Stimulated activated naive CD4-positive, alpha-beta T cell (primary cell): ENCODE measurements around the gene UBA1.

ENCODE experiments used
- DNase-seq, 6 experiments: peaks; one replicate each; lab custom pipeline; 2025; lab: John Stamatoyannopoulos, UW

UBA1 gene

DNA sequence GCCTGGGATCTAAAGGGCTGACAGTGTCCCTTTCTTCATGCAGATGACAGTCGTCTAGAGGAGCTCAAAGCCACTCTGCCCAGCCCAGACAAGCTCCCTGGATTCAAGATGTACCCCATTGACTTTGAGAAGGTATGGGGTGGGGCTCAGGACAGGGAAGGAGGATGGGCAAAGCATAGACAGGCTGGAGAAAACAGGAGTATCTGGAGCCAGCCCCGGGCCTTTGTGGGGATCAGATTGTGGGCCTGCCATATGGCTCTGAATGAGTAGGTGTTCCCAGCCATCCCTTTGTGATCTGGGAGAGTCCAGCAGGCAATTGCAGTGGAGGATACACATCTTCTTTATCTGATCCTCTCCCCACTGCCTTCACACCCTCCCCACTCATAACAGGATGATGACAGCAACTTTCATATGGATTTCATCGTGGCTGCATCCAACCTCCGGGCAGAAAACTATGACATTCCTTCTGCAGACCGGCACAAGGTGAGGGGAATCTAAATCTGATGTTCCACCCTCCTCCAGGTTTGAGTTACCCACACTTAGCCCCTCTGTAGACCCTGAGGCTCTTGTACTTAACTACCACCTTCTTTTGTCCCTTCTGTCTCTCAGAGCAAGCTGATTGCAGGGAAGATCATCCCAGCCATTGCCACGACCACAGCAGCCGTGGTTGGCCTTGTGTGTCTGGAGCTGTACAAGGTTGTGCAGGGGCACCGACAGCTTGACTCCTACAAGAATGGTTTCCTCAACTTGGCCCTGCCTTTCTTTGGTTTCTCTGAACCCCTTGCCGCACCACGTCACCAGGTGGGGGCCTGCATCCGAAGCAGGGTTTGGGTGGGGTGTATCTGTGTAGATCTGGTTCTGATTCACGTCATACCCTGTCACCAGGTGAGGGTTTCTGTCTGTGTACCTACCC lies 19.0 kb downstream of the UBA1 start:
- DNase-seq: no peak

DNA sequence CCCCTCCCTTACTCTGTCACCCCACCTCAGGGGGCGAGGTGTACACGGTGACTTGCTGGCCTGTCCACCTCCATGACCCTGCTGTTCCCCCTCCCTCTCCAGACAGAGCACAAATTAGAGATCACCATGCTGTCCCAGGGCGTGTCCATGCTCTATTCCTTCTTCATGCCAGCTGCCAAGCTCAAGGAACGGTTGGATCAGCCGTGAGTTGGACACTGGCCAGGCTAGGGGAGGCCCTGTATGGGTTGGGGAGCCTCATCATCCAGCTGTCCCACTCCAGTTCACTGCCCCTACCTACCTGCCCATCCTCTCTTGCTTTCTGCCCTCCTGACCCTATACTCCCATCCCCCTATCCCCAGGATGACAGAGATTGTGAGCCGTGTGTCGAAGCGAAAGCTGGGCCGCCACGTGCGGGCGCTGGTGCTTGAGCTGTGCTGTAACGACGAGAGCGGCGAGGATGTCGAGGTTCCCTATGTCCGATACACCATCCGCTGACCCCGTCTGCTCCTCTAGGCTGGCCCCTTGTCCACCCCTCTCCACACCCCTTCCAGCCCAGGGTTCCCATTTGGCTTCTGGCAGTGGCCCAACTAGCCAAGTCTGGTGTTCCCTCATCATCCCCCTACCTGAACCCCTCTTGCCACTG lies 20.9 kb downstream of the UBA1 start:
- no peak for DNase-seq

DNA sequence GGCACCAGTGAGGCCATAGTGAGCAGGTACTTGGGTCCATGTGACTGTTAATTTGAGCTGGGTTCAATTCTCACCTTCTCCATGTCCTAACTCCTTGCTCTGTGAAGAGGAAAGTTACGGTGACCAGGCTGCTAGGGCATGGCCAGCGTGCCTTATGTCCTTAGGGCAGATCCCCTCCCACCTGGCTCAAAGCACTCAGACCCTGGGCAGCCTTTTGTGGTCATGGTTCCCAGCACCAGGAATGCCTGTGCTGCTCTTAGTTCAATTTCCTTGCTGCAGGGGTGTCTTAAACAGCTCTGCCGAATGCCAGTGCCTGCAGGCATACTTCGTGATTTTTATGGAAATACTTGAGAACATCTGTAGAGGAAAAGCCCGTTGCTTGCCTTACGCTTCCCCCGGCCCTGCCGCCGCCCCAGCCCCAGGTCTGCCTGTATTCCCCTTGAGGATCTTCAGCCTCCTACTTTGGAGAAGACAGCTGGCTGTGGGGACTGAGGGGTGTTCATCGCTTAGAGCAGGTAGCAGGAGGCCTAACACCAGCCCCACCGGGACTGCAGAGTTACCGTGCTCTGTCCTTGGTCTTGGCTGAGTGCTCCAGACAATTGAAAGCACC lies 21.8 kb downstream of the UBA1 start:
- DNase-seq: no peak

DNA sequence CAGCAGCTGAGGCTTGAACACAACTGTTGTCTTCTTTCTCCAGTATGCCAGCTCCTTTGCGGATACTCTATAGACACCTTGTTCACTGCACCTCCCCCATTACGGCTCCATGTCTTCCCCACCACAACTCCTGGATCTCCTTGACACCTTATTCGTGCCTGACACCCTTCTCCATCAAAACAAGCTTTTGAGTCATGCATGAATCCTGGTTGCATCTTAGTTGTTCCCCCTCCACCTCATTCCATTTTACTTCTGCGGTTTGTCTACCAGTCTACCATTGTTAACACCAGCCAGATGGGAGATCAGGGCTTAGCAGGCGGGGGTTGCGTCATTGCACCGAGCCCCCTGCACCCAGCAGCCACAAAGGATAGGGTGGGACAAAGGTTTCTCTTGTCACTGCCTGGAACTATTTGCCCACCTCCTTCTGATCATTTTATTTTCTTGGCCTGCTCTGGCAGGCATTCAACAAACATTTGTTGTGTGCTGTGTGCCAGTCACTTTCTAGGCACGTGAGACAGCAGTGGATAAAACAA lies 22.8 kb downstream of the UBA1 start:
- DNase-seq: no peak

DNA sequence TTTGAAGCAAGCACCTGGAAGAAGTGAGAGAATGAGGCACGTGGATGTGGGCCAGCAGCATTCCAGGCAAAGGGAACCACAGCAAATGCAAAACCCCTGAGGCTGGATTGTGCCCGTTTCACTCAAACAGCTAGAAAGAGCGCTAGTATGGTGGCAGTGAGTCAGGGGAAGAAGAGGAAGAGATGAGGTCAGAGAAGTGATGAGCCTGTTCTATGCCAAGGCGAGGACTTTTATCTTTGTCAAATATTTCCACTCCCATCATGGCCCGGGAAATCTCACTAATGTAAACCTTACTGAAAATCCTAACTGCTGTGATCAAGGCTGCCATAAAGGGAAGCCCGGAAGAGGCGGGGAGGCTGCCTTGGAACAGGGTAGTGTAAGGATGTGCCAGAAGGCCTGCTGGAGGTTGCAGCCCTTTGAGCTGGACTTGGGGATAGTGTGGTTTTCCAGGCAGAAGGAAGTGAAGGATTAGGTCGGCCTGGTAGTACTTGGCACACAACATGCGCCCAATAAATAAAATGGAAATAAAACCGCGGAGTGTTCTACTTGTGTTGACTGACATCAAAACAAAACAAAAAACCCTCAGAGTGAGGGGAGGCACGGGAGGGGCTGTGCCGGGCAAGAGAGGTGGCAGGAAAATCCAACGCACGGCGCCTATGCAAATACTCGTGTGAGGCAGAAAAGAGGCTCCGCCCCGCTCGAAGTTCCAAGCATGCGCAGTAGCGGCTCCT lies 23.7 kb downstream of the UBA1 start:
- DNase-seq: peak in 1 of 6 experiments; percentile 34

DNA sequence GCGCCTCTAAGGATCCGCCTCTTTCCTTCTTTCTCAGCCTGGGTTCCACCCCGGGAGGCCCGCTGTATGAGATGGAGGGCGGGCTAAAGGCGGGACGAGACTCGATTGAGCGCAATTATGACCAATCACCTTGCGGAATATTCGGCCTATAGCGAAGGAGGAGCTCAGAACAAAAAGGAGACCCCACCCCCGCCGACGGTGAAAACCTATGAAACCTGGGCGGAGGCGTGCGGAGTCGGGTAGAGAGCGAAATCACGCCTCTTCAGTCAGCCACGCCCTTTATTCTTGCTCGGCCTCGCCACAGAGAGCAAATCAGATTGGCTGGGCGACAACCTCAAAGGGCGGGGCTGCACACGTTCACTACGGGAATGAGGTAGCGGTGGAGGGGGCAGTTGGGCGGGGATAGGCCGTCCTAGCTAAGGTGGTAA lies 24.2 kb downstream of the UBA1 start:
- DNase-seq: peak; percentile 94 to 100 (median 98)

DNA sequence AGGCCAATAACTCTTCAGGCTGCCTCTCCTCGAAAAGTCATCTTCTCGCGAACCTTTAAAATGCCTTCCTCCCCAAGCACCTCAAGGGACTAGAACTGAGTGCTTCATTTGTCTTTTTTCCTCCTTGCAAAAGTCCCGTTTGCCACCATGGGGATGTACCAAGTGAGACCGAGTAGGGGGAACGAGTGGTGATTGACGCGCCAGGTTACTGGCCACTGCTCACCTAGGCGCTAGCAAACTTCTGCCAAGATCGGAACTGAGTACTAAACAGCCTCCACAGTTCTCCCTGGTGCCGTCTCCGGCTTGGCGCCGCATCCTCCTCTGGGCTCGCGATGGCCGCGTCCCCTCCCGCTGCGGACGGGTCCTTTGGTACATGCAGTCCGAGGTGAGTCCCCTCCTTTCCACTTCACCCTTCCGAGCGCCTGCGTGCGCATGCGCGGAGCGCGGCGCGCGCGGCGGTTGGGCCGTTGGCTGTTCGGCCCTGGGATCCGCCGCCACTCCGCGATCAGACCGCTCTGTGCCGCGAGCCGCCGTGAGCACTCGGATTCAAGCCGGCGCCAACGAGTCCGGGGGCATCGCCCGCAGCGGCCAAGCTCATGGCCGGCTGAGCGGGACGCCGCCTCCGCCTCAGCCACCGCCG lies 24.8 kb downstream of the UBA1 start, which contains the start of gene CDK16:
Gene CDK16 (plus strand): TSS at position 402 of the 640 bp plus-strand sequence. CDS start 4,877 bp downstream, outside the sequence.
- DNase-seq: peak; percentile 56 to 99 (median 84)

DNA sequence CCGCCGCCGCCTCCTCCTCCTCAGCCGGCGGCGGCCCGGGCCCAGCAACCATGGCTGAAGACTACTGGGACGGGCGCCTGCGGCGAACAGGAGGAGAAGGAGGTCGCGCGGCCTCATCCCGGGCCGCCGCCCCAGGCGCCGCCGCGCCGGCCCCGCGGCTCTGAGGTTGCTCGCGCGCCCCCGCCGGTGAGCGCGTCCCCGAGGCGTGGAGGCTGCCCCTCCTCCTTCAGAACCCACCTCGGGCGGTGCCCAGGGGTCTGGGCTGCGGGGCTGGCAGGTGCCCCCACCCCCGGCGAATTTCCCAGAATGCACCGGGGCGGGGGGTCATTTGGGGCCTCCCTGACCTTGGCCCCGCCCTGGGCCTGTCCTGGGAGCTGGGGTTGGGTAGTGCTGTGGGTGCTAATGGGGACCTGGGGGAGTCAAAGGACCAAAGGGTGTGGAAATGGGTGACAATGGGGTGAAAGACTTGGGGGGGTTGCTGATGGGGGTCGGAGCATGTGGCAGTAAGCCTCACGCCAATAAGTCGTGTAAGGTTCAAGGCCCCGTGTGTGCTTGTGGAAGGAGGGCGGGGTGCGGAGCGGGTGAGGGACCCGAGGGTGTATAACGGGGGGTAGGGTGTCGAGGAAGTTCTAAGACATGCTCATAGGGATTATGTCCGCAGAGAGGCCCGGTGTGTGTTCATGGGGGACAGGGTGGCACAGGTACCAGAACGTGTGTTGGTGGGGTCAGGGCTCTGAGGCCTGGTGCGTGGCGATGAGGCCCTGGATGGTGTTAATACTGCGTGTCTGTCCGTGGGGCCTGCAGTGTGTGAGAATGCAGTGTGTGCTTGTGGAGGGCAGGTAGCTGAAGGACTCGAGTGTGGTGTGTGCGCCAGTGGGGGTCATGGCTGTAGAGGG lies 25.5 kb downstream of the UBA1 start:
- peak in 4 of 6 experiments; percentile 17 to 63 (median 32) for DNase-seq

DNA sequence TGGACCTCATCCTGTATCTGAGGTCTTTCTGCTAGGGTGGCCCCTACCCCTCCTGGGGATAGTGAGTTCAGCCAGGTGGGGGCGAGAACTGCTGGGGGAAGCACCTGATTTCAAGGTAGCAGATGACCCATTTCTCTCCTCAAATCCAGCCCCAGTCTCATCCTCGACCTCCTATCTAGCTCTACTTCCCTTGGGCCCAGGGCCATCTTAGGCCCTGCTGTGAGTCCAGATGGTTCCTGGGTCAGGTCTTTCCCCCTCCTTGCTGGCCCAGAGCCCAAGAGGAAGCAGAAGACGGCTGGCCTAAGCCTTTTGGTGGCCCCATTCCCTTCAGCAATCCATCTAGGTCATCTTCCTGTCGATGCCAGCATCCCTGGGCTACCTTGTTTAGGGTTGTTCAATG lies 28.1 kb downstream of the UBA1 start:
- DNase-seq: no peak

DNA sequence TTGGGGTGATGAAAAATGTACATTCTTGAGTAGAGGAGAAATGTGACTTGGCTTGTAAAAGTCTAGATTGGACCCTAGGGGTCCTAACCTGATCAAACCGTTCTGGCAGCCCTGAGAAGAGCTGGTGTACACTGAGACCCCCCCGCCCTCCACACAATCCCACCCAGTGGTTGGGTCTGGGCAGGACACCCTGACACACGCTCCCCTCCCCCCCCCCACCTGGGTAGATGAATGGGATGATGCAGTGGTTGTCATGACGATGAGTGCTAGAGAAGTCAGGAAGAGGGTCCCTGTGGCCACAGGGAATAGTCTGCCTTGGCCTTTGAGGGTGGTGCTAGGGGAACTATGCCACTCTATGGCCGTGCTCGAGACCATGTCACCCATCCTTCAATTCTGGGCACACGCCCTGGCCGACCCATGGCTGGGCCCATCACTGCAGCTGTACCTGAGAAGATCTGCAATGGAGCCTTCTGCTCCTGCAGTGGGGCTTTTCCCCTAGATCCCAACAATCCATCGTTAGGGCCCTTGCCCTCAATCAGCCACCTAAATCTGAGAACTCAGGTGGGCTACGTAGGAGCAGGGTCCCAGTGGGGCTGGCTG lies 29.2 kb downstream of the UBA1 start:
- peak in 2 of 6 experiments; percentile 3 to 12 for DNase-seq

DNA sequence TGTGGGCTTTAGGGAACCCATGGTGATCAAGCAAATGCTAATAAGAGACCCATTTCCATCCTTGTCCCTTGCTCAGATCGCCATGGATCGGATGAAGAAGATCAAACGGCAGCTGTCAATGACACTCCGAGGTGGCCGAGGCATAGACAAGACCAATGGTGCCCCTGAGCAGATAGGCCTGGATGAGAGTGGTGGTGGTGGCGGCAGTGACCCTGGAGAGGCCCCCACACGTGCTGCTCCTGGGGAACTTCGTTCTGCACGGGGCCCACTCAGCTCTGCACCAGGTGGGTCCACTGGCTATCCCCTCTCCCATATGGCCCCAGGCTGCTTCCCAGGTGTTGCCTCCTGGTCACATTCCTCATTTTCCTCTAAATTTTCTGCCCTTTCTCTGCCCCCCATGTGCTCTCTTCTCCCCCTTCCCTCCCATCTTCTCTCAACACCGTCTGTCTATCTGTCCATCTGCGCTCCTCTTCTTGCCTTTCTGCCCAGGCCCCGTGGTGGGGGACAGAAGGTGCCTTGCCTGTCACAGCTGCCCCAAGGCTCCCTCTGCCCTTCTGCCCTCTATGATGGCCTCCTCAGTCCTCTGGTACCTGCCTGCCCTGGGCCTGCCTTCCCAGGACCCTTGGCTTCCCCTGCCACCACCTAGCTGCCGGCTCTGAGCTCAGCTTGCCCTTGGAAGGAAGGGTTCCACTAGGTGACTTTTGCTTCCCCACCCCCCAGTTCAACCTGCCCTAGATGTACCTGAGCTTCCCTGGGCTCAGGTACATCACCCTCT lies 30.0 kb downstream of the UBA1 start:
- DNase-seq: no peak

DNA sequence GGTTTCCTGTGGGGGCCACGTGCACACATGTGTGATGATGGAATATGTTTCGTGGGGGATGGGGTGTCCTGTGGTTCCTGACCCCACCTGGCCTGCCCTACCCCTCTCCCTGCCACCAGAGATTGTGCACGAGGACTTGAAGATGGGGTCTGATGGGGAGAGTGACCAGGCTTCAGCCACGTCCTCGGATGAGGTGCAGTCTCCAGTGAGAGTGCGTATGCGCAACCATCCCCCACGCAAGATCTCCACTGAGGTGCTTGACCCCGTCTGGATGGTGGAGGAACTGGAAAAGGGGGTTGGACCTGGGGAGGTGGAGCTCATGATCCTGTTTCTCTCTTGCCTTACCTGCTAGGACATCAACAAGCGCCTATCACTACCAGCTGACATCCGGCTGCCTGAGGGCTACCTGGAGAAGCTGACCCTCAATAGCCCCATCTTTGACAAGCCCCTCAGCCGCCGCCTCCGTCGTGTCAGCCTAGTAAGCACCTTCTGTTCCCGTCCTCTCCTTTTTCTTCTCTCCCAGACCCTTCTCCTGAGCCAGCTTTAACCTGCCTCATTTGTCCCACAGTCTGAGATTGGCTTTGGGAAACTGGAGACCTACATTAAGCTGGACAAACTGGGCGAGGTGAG lies 30.8 kb downstream of the UBA1 start:
- DNase-seq: no peak

DNA sequence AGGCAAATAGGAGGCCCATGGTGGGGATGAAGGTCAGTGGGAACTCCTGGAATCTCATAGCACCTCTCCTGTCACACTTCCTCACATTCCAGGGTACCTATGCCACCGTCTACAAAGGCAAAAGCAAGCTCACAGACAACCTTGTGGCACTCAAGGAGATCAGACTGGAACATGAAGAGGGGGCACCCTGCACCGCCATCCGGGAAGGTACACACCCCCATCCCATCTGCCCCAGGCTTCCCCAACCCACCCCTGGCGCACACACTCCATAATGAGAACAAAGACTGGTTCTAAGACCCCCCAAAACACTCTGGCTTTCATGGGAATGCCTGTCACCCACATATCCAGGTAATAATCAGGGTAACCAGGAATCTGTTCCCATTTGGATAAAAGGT lies 31.3 kb downstream of the UBA1 start:
- DNase-seq: no peak

DNA sequence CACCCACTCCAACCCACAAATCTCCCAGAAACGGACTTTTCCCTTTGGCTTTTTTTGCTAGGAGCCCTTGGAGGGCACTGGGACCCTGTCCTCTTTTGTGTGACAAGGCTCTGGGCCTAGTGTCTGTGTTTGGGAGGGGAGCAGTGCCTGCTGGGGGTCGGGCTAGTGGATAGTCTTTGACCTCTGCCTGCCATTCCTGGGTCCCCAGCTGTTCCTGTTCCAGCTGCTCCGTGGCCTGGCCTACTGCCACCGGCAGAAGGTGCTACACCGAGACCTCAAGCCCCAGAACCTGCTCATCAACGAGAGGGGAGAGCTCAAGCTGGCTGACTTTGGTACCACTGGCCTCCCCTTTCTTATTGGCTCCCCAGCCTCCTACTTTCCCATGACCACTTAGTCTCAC lies 32.4 kb downstream of the UBA1 start:
- DNase-seq: no peak

DNA sequence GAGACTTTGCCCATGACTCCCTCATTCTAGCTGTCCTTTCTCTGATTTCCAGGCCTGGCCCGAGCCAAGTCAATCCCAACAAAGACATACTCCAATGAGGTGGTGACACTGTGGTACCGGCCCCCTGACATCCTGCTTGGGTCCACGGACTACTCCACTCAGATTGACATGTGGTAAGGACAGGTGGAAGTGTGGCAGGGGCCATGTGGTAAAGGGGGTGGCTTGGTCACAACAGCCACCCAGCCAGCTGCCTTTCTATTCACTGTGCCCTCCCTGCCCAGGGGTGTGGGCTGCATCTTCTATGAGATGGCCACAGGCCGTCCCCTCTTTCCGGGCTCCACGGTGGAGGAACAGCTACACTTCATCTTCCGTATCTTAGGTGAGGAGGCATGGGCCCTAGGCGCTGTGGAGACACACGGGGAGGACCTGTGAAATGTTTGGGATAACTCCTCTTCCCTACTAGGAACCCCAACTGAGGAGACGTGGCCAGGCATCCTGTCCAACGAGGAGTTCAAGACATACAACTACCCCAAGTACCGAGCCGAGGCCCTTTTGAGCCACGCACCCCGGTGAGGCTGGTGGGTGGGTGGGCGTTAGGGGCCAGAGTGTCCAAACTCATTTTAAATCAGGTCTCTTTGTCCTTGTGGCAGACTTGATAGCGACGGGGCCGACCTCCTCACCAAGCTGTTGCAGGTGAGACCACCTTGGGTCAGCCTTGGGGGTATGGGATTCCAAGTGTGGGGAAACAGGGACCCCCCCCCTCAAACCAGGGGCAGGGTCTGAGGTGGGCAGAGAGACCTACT lies 33.1 kb downstream of the UBA1 start:
- no peak for DNase-seq

DNA sequence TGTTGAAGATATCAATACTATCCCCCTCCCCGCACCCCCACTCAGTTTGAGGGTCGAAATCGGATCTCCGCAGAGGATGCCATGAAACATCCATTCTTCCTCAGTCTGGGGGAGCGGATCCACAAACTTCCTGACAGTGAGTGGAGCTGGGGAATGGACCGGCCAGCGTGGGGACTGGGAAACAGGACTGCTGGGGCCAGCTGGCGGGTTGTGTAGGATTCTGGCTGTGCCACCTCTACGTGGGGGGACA lies 33.6 kb downstream of the UBA1 start:
- DNase-seq: no peak

DNA sequence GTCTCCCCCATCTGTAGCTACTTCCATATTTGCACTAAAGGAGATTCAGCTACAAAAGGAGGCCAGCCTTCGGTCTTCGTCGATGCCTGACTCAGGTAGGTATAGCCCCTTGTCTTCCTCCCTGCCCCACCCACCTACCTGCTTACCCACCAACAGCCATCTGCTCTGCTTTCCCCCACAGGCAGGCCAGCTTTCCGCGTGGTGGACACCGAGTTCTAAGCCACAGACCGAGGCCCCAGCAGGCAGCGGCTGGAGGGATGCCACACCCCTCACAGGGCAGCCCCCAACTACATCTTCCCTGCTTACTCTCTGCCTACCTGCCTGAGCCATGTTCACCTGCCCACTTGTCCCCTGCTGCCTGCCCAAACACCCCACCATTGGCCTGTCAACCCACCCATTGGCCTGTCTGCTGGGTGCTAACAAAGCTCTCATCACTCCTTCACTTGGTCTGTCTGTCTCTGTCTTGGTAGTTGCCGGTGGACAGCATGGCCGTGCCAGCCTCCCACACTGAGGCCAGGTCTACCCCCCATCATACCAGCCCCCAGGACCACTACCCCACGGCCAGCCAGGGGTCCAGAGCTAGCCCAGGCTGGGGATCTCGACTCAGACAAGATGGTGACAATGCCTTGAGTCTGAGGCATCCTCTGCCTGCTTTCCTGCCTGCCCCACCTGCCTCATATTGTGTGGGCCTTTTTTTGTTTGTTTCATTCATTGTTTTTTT lies 35.1 kb downstream of the UBA1 start:
- DNase-seq: no peak
